Measurements from ENCODE around the gene HOXD11. TPM values are rescaled to one million over a fixed set of nuclear protein-coding genes. Genes with fewer than 3 reads are reported as not detected.
A peak's percentile ranks its signal among the peaks of the same experiment; 100 is the strongest.

Gene HOXD11
- total and polyA plus RNA-seq, 2 experiments from 2014 or later = not detected

DNA sequence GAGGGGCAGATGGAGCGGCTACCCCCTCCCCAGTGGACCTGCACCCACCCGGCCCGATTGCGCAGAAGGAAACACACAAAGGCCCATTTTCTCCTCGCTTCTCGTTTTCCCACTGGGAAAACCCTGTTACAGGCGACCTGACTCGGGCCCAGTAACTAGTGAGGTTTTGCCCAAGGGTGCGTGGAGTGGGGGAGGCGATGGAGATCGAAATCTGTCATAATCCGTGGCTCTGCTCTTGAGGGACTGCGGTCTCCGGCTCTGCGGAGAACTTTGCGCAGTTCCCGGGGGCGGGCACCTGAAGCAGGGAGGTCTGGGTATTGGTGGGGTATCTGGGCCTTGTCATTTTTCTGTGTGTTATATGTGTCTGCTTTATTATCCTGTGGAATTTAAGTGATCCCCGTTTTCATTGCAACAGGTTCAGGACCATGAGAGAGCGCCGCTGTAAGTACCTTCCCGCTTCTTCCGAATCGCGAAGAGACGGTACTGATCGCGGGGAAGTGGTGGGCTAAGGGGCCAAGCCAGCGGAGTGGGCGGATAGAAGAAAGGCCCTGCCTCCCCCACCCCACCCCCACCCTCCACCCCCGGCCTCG lies 40.2 kb downstream of the HOXD11 start:
- no peak overlapping the region for H3K27ac Mint-ChIP-seq
- 0 out of 3 replicates have a peak overlapping the region, but pooled peaks have one; percentile 7 for H3K4me3 Mint-ChIP-seq
- Histone ChIP-seq H2AFZ (no peak overlapping the region), H4K20me1 (replicated peaks; ENCODE audit: insufficient read depth) (peaks cover 34% of the 10 kb centered on the region), H3K4me3 (peak overlapping the region; percentile 38; the same call in 1 of the 2 replicates), H3K79me2 (replicated peaks; ENCODE audit: insufficient read depth) (no peaks in the 10 kb centered on the region), H3K4me1 (ENCODE audit: insufficient read depth) (peaks cover 13% of the 10 kb centered on the region), H3K27me3 (ENCODE audit: insufficient read depth) (peaks cover 100% of the 10 kb centered on the region), H3K9me2 (ENCODE audit: insufficient read depth) (no peaks in the 10 kb centered on the region), H3K36me3 (ENCODE audit: insufficient read depth) (no peaks in the 10 kb centered on the region), H3K27ac (ENCODE audit: low read depth) (no peak overlapping the region), H3F3A (replicated peaks; ENCODE audit: low read depth) (peaks cover 20% of the 10 kb centered on the region; the same call in 1 of the 2 replicates), H3K4me2 (peak overlapping the region; percentile 43; the same call in 1 of the 2 replicates)
- 0 out of 3 replicates have a peak, but pooled peaks cover 2% of the 10 kb centered on the region for H3K9me3 Mint-ChIP-seq
- TF ChIP-seq CREB1 (CRISPR knock-in tag; IDR thresholded peaks at IDR 0.05; ENCODE audit: low read depth) (no peak), EZH2 (IDR thresholded peaks at IDR 0.05; ENCODE audit: low read depth, unreplicated experiment) (peak; percentile 89), EZH2phosphoT487 (IDR thresholded peaks at IDR 0.05; ENCODE audit: unreplicated experiment) (peak; percentile 89)
- peaks cover 15% of the 10 kb centered on the region for H3K4me1 Mint-ChIP-seq
- no peaks in the 10 kb centered on the region for H3K36me3 Mint-ChIP-seq (ENCODE audit: low read depth)
- peaks cover 99% of the 10 kb centered on the region for H3K27me3 Mint-ChIP-seq (ENCODE audit: insufficient read depth, low read depth, poor library complexity)
- no peak; the same call in 1 of the 3 replicates for ATAC-seq
- DNase-seq (ENCODE audit: low spot score) = no peak

DNA sequence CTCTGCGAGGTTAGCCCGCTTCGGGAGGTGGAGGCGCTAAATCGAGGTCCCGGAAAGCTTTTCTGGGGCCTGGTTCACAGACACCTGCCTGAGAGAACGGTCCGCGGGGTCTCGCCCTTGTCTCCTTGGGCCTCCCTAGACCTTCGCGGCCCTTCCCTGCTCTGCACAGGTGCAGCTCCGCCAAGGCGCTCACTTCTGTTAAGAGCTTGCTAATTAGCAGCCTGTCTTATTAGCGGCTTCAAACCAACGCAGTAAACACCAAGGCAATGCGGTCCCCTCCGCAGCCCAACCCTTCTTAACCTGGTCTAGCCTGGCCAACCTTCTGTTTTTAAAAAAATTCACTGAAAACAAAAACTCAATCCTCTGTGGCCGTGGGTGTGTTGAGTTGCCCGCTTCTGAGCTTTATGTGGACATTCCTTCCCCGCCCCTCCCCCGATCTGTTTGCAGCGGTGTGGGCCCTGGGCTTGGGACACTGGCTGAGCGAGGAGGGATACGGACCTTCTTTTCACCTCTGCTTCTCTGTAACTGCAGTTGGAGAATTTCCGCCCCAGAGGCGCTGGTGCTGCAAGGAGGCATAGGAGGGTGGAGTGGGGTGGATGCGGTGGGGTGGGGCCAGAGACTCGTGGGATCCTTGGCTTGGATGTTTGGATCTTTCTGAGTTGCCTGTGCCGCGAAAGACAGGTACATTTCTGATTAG lies 40.9 kb downstream of the HOXD11 start:
- Histone ChIP-seq H3K4me2 (0 out of 2 replicates have a peak overlapping the region, but pooled peaks have one; percentile 24), H2AFZ (no peak overlapping the region), H3K27me3 (ENCODE audit: insufficient read depth) (peaks cover 100% of the 10 kb centered on the region), H3K4me3 (no peak overlapping the region), H3K79me2 (replicated peaks; ENCODE audit: insufficient read depth) (no peaks in the 10 kb centered on the region), H3K27ac (ENCODE audit: low read depth) (no peak overlapping the region), H4K20me1 (replicated peaks; ENCODE audit: insufficient read depth) (peaks cover 39% of the 10 kb centered on the region), H3K9me2 (ENCODE audit: insufficient read depth) (no peaks in the 10 kb centered on the region), H3K36me3 (ENCODE audit: insufficient read depth) (no peaks in the 10 kb centered on the region), H3F3A (replicated peaks; ENCODE audit: low read depth) (peaks cover 20% of the 10 kb centered on the region; the same call in 1 of the 2 replicates), H3K4me1 (ENCODE audit: insufficient read depth) (peaks cover 17% of the 10 kb centered on the region)
- Mint-ChIP-seq H3K27ac (no peak overlapping the region), H3K36me3 (ENCODE audit: low read depth) (no peaks in the 10 kb centered on the region), H3K4me1 (peaks cover 15% of the 10 kb centered on the region), H3K9me3 (0 out of 3 replicates have a peak, but pooled peaks cover 2% of the 10 kb centered on the region), H3K27me3 (ENCODE audit: insufficient read depth, low read depth, poor library complexity) (peaks cover 99% of the 10 kb centered on the region), H3K4me3 (peak overlapping the region; percentile 31; the same call in 1 of the 3 replicates)
- DNase-seq (ENCODE audit: low spot score) = peak; percentile 68
- ATAC-seq = peak; percentile 23
- TF ChIP-seq STAT1 (IDR thresholded peaks at IDR 0.05; ENCODE audit: unreplicated experiment) (no peak), JUNB (IDR thresholded peaks at IDR 0.05; ENCODE audit: unreplicated experiment) (no peak), ZNF331 (CRISPR knock-in tag; IDR thresholded peaks at IDR 0.05; ENCODE audit: low read depth) (no peak), EZH2 (IDR thresholded peaks at IDR 0.05; ENCODE audit: low read depth, unreplicated experiment) (peak; percentile 100), ZNF114 (CRISPR knock-in tag; IDR thresholded peaks at IDR 0.05) (no peak), POLR2AphosphoS5 (IDR thresholded peaks at IDR 0.05; ENCODE audit: low read depth) (no peak), EZH2phosphoT487 (IDR thresholded peaks at IDR 0.05; ENCODE audit: unreplicated experiment) (peak; percentile 93)
- TF ChIP-seq, protein P1, sequence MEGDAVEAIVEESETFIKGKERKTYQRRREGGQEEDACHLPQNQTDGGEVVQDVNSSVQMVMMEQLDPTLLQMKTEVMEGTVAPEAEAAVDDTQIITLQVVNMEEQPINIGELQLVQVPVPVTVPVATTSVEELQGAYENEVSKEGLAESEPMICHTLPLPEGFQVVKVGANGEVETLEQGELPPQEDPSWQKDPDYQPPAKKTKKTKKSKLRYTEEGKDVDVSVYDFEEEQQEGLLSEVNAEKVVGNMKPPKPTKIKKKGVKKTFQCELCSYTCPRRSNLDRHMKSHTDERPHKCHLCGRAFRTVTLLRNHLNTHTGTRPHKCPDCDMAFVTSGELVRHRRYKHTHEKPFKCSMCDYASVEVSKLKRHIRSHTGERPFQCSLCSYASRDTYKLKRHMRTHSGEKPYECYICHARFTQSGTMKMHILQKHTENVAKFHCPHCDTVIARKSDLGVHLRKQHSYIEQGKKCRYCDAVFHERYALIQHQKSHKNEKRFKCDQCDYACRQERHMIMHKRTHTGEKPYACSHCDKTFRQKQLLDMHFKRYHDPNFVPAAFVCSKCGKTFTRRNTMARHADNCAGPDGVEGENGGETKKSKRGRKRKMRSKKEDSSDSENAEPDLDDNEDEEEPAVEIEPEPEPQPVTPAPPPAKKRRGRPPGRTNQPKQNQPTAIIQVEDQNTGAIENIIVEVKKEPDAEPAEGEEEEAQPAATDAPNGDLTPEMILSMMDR (conservative IDR thresholded peaks at IDR 0.05; ENCODE audit: low read depth in 2 of 2) = no peak
- TF ChIP-seq, protein P2, sequence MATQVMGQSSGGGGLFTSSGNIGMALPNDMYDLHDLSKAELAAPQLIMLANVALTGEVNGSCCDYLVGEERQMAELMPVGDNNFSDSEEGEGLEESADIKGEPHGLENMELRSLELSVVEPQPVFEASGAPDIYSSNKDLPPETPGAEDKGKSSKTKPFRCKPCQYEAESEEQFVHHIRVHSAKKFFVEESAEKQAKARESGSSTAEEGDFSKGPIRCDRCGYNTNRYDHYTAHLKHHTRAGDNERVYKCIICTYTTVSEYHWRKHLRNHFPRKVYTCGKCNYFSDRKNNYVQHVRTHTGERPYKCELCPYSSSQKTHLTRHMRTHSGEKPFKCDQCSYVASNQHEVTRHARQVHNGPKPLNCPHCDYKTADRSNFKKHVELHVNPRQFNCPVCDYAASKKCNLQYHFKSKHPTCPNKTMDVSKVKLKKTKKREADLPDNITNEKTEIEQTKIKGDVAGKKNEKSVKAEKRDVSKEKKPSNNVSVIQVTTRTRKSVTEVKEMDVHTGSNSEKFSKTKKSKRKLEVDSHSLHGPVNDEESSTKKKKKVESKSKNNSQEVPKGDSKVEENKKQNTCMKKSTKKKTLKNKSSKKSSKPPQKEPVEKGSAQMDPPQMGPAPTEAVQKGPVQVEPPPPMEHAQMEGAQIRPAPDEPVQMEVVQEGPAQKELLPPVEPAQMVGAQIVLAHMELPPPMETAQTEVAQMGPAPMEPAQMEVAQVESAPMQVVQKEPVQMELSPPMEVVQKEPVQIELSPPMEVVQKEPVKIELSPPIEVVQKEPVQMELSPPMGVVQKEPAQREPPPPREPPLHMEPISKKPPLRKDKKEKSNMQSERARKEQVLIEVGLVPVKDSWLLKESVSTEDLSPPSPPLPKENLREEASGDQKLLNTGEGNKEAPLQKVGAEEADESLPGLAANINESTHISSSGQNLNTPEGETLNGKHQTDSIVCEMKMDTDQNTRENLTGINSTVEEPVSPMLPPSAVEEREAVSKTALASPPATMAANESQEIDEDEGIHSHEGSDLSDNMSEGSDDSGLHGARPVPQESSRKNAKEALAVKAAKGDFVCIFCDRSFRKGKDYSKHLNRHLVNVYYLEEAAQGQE (IDR thresholded peaks at IDR 0.05; ENCODE audit: unreplicated experiment) = no peak
